HEK293 (cell line): ENCODE data around the gene MTG1.

ENCODE experiments used
- EGR2 ChIP-seq: fragments of 450-650 bp; formaldehyde crosslinking; IDR thresholded peaks from 2 replicates; pipeline ENCODE4 v1.5.1; 2016; ENCODE audit warnings: low read depth, missing biosample characterization, missing genetic modification characterization
- GFI1B ChIP-seq: fragments of 450-650 bp; formaldehyde crosslinking; IDR thresholded peaks from 2 replicates; pipeline ENCODE4 v1.5.1; 2016; ENCODE audit warnings: missing biosample characterization, missing genetic modification characterization
- HOXC10 ChIP-seq: sonication (generic); formaldehyde crosslinking; IDR thresholded peaks from 2 replicates; pipeline ENCODE4 v1.8.1; 2023; ENCODE audit warnings: mild to moderate bottlenecking, missing genetic modification reagents
- IKZF3 ChIP-seq: fragments of 450-650 bp; IDR thresholded peaks from 2 replicates; pipeline ENCODE4 v1.5.0; 2018; ENCODE audit warnings: missing biosample characterization, mild to moderate bottlenecking, missing genetic modification characterization, moderate library complexity
- KLF10 ChIP-seq: fragments of 450-650 bp; IDR thresholded peaks from 2 replicates; pipeline ENCODE4 v1.5.1; 2018; ENCODE audit warnings: missing biosample characterization, mild to moderate bottlenecking, missing genetic modification characterization
- PRDM6 ChIP-seq: fragments of 450-650 bp; formaldehyde crosslinking; IDR thresholded peaks from 2 replicates; pipeline ENCODE4 v1.5.1; 2017; ENCODE audit warnings: missing biosample characterization, missing genetic modification characterization
- SP2 ChIP-seq: fragments of 450-650 bp; formaldehyde crosslinking; IDR thresholded peaks from 2 replicates; pipeline ENCODE4 v1.5.1; 2016; ENCODE audit warnings: missing biosample characterization, missing genetic modification characterization
- ZBTB17 ChIP-seq: fragments of 450-650 bp; formaldehyde crosslinking; IDR thresholded peaks from 2 replicates; pipeline ENCODE4 v1.5.1; 2016; ENCODE audit warnings: missing biosample characterization, missing genetic modification characterization
- ZEB2 ChIP-seq: fragments of 450-650 bp; formaldehyde crosslinking; IDR thresholded peaks from 2 replicates; pipeline ENCODE4 v1.5.1; 2016; ENCODE audit warnings: missing biosample characterization, missing genetic modification characterization
- ZIC2 ChIP-seq: fragments of 450-650 bp; formaldehyde crosslinking; IDR thresholded peaks from 2 replicates; pipeline ENCODE4 v1.5.1; 2016; ENCODE audit warnings: missing biosample characterization, missing genetic modification characterization
- ZNF10 ChIP-seq: fragments of 450-650 bp; formaldehyde crosslinking; IDR thresholded peaks from 2 replicates; pipeline ENCODE4 v1.5.1; 2017; ENCODE audit warnings: missing biosample characterization, missing genetic modification characterization
- ZNF223 ChIP-seq: fragments of 450-650 bp; formaldehyde crosslinking; IDR thresholded peaks from 2 replicates; pipeline ENCODE4 v1.5.1; 2016; ENCODE audit warnings: missing biosample characterization, missing genetic modification characterization
- ZNF24 ChIP-seq: fragments of 450-650 bp; formaldehyde crosslinking; IDR thresholded peaks from 2 replicates; pipeline ENCODE4 v1.5.1; 2016; ENCODE audit warnings: missing biosample characterization, missing genetic modification characterization
- ZNF350 ChIP-seq: fragments of 450-650 bp; formaldehyde crosslinking; IDR thresholded peaks from 2 replicates; pipeline ENCODE4 v1.5.0; 2017; ENCODE audit warnings: missing biosample characterization, mild to moderate bottlenecking, missing genetic modification characterization
- ZNF391 ChIP-seq: fragments of 450-650 bp; formaldehyde crosslinking; IDR thresholded peaks from 2 replicates; pipeline ENCODE4 v1.5.1; 2016; ENCODE audit warnings: low read depth, missing biosample characterization, missing genetic modification characterization, borderline replicate concordance
- ZNF398 ChIP-seq: fragments of 450-650 bp; formaldehyde crosslinking; IDR thresholded peaks from 2 replicates; pipeline ENCODE4 v1.5.1; 2017; ENCODE audit warnings: missing biosample characterization, missing genetic modification characterization
- ZNF426 ChIP-seq: fragments of 450-650 bp; formaldehyde crosslinking; IDR thresholded peaks from 2 replicates; pipeline ENCODE4 v1.5.1; 2017; ENCODE audit warnings: missing biosample characterization, missing genetic modification characterization, mild to moderate bottlenecking, inconsistent platforms, moderate library complexity
- ZNF501 ChIP-seq: fragments of 450-650 bp; formaldehyde crosslinking; IDR thresholded peaks from 2 replicates; pipeline ENCODE4 v1.5.1; 2016; ENCODE audit warnings: missing biosample characterization, missing genetic modification characterization
- ZNF529 ChIP-seq: fragments of 450-650 bp; formaldehyde crosslinking; IDR thresholded peaks from 2 replicates; pipeline ENCODE4 v1.5.1; 2017; ENCODE audit warnings: missing genetic modification characterization, missing biosample characterization; ENCODE audit not compliant: insufficient replicate concordance
- ZNF549 ChIP-seq: fragments of 450-650 bp; IDR thresholded peaks from 2 replicates; pipeline ENCODE4 v1.5.1; 2018; ENCODE audit warnings: missing biosample characterization, missing genetic modification characterization, mild to moderate bottlenecking, inconsistent platforms, moderate library complexity
- ZNF701 ChIP-seq: fragments of 450-650 bp; formaldehyde crosslinking; IDR thresholded peaks from 2 replicates; pipeline ENCODE4 v1.5.1; 2016; ENCODE audit warnings: missing biosample characterization, missing genetic modification characterization
- ZNF776 ChIP-seq: fragments of 450-650 bp; formaldehyde crosslinking; IDR thresholded peaks from 2 replicates; pipeline ENCODE4 v1.5.0; 2017; ENCODE audit warnings: missing biosample characterization, missing genetic modification characterization, borderline replicate concordance
- TF ChIP-seq, protein P1 (sequence below): fragments of 450-650 bp; formaldehyde crosslinking; IDR thresholded peaks from 2 replicates; pipeline ENCODE4 v1.5.1; 2016; ENCODE audit warnings: missing biosample characterization, missing genetic modification characterization
- TF ChIP-seq, protein P2 (sequence below): fragments of 450-650 bp; formaldehyde crosslinking; IDR thresholded peaks from 2 replicates; pipeline ENCODE4 v1.5.1; 2016; ENCODE audit warnings: missing biosample characterization, missing genetic modification characterization, borderline replicate concordance
- TF ChIP-seq, protein P3 (sequence below): fragments of 450-650 bp; formaldehyde crosslinking; conservative IDR thresholded peaks from 2 replicates; pipeline ENCODE4 v1.5.1; 2016; ENCODE audit warnings: low read depth, missing biosample characterization, missing genetic modification characterization

Gene MTG1

GRCh38 chr10:133373174-133374090, 20.5 kb upstream of the MTG1 start, which contains the start of gene ECHS1 (continued):
- TF ChIP-seq, protein P1, sequence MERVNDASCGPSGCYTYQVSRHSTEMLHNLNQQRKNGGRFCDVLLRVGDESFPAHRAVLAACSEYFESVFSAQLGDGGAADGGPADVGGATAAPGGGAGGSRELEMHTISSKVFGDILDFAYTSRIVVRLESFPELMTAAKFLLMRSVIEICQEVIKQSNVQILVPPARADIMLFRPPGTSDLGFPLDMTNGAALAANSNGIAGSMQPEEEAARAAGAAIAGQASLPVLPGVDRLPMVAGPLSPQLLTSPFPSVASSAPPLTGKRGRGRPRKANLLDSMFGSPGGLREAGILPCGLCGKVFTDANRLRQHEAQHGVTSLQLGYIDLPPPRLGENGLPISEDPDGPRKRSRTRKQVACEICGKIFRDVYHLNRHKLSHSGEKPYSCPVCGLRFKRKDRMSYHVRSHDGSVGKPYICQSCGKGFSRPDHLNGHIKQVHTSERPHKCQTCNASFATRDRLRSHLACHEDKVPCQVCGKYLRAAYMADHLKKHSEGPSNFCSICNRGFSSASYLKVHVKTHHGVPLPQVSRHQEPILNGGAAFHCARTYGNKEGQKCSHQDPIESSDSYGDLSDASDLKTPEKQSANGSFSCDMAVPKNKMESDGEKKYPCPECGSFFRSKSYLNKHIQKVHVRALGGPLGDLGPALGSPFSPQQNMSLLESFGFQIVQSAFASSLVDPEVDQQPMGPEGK, result peak; percentile 86
- TF ChIP-seq ZNF398, result 0 out of 2 replicates have a peak, but pooled peaks have one; percentile 20
- TF ChIP-seq, protein P2, sequence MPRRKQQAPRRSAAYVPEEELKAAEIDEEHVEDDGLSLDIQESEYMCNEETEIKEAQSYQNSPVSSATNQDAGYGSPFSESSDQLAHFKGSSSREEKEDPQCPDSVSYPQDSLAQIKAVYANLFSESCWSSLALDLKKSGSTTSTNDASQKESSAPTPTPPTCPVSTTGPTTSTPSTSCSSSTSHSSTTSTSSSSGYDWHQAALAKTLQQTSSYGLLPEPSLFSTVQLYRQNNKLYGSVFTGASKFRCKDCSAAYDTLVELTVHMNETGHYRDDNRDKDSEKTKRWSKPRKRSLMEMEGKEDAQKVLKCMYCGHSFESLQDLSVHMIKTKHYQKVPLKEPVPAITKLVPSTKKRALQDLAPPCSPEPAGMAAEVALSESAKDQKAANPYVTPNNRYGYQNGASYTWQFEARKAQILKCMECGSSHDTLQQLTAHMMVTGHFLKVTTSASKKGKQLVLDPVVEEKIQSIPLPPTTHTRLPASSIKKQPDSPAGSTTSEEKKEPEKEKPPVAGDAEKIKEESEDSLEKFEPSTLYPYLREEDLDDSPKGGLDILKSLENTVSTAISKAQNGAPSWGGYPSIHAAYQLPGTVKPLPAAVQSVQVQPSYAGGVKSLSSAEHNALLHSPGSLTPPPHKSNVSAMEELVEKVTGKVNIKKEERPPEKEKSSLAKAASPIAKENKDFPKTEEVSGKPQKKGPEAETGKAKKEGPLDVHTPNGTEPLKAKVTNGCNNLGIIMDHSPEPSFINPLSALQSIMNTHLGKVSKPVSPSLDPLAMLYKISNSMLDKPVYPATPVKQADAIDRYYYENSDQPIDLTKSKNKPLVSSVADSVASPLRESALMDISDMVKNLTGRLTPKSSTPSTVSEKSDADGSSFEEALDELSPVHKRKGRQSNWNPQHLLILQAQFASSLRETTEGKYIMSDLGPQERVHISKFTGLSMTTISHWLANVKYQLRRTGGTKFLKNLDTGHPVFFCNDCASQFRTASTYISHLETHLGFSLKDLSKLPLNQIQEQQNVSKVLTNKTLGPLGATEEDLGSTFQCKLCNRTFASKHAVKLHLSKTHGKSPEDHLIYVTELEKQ (tag by site-specific recombination), result no peak
- TF ChIP-seq, protein P3, sequence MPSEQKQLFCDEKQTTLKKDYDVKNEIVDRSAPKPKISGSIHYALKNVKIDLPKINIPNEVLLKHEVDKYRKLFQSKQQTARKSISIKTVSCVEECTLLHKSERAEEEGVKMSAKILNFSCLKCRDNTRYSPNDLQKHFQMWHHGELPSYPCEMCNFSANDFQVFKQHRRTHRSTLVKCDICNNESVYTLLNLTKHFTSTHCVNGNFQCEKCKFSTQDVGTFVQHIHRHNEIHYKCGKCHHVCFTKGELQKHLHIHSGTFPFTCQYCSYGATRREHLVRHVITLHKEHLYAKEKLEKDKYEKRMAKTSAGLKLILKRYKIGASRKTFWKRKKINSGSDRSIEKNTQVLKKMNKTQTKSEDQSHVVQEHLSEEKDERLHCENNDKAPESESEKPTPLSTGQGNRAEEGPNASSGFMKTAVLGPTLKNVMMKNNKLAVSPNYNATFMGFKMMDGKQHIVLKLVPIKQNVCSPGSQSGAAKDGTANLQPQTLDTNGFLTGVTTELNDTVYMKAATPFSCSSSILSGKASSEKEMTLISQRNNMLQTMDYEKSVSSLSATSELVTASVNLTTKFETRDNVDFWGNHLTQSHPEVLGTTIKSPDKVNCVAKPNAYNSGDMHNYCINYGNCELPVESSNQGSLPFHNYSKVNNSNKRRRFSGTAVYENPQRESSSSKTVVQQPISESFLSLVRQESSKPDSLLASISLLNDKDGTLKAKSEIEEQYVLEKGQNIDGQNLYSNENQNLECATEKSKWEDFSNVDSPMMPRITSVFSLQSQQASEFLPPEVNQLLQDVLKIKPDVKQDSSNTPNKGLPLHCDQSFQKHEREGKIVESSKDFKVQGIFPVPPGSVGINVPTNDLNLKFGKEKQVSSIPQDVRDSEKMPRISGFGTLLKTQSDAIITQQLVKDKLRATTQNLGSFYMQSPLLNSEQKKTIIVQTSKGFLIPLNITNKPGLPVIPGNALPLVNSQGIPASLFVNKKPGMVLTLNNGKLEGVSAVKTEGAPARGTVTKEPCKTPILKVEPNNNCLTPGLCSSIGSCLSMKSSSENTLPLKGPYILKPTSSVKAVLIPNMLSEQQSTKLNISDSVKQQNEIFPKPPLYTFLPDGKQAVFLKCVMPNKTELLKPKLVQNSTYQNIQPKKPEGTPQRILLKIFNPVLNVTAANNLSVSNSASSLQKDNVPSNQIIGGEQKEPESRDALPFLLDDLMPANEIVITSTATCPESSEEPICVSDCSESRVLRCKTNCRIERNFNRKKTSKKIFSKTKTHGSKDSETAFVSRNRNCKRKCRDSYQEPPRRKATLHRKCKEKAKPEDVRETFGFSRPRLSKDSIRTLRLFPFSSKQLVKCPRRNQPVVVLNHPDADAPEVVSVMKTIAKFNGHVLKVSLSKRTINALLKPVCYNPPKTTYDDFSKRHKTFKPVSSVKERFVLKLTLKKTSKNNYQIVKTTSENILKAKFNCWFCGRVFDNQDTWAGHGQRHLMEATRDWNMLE (tag by site-specific recombination), result no peak
- TF ChIP-seq ZNF10 (tag by site-specific recombination), result no peak
- no peak for TF ChIP-seq ZNF426 (tag by site-specific recombination)
- TF ChIP-seq ZIC2 (tag by site-specific recombination), result peak; percentile 29; the same call in 1 of the 2 replicates
- TF ChIP-seq ZNF529, result no peak
- no peak for TF ChIP-seq ZEB2 (tag by site-specific recombination)
- no peak for TF ChIP-seq ZNF24 (tag by site-specific recombination)
- no peak for TF ChIP-seq ZNF223 (tag by site-specific recombination)
- no peak for TF ChIP-seq ZNF501
- 0 out of 2 replicates have a peak, but pooled peaks have one; percentile 32 for TF ChIP-seq ZNF391 (tag by site-specific recombination)
- no peak for TF ChIP-seq GFI1B (tag by site-specific recombination)
- no peak for TF ChIP-seq ZNF549 (tag by site-specific recombination)
- TF ChIP-seq EGR2 (tag by site-specific recombination), result peak; percentile 69
- peak; percentile 35; the same call in 1 of the 2 replicates for TF ChIP-seq ZBTB17 (tag by site-specific recombination)
- TF ChIP-seq HOXC10, result no peak
- TF ChIP-seq ZNF701 (tag by site-specific recombination), result no peak
- TF ChIP-seq ZNF350, result no peak
- no peak for TF ChIP-seq PRDM6 (tag by site-specific recombination)
- peak; percentile 53; the same call in 1 of the 2 replicates for TF ChIP-seq KLF10
- no peak for TF ChIP-seq IKZF3 (tag by site-specific recombination)
- peak; percentile 74 for TF ChIP-seq SP2 (tag by site-specific recombination)
- no peak for TF ChIP-seq ZNF776
